ENCODE measurements around the gene SH3YL1.

Gene SH3YL1

DNA sequence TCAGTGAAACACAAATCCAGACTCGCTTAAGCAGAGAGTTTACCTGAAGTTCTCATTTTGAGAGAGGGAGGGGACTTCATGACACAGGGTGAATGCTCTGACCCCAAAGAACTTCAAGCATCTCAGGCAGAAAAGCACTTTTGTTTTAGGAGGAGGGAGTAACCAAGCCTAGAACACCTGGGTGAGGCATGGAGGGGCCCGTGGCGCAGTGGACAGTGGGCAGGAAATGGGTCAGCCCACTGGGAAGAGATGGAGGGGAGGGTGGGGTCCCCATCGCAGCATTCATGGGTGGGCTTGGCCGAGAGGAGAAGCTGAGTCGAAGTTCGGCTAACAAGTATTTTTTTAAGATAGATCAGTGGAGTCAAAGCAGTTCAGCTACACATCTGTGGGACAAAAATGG is 67.9 kb downstream of the SH3YL1 start:
- Histone ChIP-seq H3K4me3 (ENCODE audit: low read depth, low read length) (no peak overlapping the region), H3K9me3 (no peaks in the 10 kb centered on the region), H3K36me3 (no peaks in the 10 kb centered on the region), H3K27me3 (no peaks in the 10 kb centered on the region), H3K4me1 (no peaks in the 10 kb centered on the region)
- TF ChIP-seq, protein P1, sequence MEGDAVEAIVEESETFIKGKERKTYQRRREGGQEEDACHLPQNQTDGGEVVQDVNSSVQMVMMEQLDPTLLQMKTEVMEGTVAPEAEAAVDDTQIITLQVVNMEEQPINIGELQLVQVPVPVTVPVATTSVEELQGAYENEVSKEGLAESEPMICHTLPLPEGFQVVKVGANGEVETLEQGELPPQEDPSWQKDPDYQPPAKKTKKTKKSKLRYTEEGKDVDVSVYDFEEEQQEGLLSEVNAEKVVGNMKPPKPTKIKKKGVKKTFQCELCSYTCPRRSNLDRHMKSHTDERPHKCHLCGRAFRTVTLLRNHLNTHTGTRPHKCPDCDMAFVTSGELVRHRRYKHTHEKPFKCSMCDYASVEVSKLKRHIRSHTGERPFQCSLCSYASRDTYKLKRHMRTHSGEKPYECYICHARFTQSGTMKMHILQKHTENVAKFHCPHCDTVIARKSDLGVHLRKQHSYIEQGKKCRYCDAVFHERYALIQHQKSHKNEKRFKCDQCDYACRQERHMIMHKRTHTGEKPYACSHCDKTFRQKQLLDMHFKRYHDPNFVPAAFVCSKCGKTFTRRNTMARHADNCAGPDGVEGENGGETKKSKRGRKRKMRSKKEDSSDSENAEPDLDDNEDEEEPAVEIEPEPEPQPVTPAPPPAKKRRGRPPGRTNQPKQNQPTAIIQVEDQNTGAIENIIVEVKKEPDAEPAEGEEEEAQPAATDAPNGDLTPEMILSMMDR (IDR thresholded peaks at IDR 0.05; ENCODE audit: low read depth, low read length), result no peak
- DNase-seq, result no peak

DNA sequence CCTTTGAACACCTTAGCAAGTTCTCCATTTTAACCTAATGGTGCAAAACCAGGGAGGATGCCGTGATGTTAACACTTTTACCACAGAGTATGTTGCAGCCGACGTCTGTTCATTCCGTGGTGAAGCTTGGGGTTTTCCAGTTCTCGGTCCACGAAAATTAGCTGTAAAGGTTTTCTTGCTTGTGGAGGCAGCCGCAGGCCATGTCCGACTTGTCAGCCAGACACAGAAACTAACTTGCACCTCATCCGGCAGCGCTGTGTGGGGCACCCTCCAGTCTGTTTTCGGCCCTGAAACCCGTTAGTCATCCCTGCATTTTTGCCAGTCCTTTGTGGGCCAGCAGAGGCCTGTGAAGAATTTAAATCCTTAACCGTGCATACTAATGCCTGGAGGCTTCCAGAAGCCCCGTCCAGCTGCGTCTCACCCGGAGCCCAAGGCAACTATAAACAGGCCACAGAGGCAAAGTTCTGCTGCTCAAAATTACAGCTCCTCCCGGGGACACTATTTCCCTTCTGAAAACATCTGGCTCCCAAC is 70.6 kb downstream of the SH3YL1 start:
- H3K4me3 ChIP-seq (ENCODE audit: low read depth, low read length), result no peak overlapping the region
- TF ChIP-seq, protein P1 (IDR thresholded peaks at IDR 0.05; ENCODE audit: low read depth, low read length), result no peak
- H3K4me1 ChIP-seq, result no peaks in the 10 kb centered on the region
- no peaks in the 10 kb centered on the region for H3K36me3 ChIP-seq
- H3K9me3 ChIP-seq, result no peaks in the 10 kb centered on the region
- DNase-seq, result no peak
- H3K27me3 ChIP-seq, result no peaks in the 10 kb centered on the region

DNA sequence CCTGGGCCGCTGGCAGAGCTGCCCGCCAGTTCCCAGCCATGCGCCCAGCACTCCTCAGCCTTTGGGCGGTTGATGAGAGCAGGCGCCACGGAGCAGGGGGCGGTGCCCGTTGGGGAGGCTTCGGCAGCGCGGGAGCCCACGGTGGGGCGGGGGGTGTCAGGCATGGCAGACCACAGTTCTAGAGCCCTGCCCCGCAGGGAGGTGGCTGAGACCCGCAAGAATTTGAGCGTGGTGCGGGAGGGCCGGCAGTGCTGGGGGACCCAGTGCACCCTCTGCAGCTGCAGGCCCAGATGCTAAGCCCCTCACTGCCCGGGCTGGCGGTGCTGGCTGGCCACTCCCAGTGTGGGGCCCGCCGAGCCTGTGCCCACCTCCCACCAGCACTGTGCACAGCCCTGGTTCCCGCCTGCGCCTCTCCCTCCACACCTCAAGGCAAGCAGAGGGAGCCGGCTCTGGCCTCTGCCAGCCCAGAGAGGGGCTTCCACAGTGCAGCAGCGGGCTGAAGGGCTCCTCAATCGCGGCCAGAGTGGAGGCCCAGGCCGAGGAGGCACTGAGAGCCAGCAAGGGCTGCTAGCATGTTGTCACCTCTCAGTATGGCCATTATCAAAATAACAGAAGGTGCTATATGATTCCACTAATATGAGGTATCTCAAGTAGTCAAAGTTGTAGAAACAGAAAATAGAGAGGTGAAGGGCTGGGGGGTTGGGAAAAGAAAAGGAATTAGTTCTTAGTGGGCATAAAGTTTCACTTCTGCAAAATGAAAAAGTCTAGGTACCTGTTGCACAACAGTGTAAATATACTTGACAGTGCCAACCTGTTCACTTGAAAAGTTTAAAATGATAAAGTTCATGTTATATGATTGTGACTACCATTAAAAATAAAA is 72.3 kb downstream of the SH3YL1 start:
- Histone ChIP-seq H3K9me3 (no peaks in the 10 kb centered on the region), H3K36me3 (no peaks in the 10 kb centered on the region), H3K4me3 (ENCODE audit: low read depth, low read length) (no peak overlapping the region), H3K4me1 (no peaks in the 10 kb centered on the region), H3K27me3 (no peaks in the 10 kb centered on the region)
- DNase-seq, result no peak
- TF ChIP-seq, protein P1 (IDR thresholded peaks at IDR 0.05; ENCODE audit: low read depth, low read length), result no peak

DNA sequence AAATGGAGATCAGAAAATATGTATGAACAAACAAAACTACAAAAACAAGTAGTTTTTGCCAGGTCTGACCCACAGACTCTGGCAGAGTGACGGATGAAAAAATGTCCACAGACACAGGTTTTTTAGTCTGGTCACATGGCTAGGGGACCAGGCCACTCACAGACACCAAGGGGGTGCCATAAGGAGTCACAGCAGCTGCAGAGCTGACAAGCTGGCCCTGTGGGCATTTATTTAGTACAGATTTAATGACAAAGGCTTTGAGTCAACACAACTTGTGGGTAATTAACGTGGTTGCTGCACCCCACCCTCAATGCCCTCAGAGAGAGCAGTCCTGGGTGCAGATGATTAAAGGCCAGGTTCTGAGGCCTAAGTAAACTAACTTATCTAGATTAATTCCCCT is 76.0 kb downstream of the SH3YL1 start:
- H3K36me3 ChIP-seq, result no peaks in the 10 kb centered on the region
- no peaks in the 10 kb centered on the region for H3K4me1 ChIP-seq
- H3K9me3 ChIP-seq, result no peaks in the 10 kb centered on the region
- TF ChIP-seq, protein P1 (IDR thresholded peaks at IDR 0.05; ENCODE audit: low read depth, low read length), result no peak
- H3K27me3 ChIP-seq, result no peaks in the 10 kb centered on the region
- H3K4me3 ChIP-seq (ENCODE audit: low read depth, low read length), result no peak overlapping the region
- no peak for DNase-seq

DNA sequence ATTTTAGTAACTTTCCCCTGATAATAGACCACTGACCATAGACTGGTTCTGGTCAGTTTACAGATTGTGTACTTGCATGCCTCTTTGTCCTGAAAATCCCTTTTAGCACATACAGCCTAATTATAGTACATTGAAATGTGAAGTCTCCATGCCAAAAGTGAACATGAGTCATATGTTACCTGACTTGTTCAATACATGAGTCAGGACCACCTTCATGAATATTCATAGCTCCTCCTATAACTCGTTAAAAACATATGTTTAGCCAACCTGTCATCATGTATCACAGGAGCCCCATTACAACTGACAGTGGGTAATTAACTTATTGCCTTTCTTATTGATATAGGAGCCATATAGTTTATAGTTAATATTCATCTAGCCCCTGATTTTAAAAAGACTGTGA is 78.6 kb downstream of the SH3YL1 start:
- DNase-seq, result no peak
- no peaks in the 10 kb centered on the region for H3K9me3 ChIP-seq

More for the DNA sequence above, 78.6 kb downstream of the SH3YL1 start:
- Histone ChIP-seq H3K4me1 (no peaks in the 10 kb centered on the region), H3K27me3 (no peaks in the 10 kb centered on the region), H3K36me3 (no peaks in the 10 kb centered on the region), H3K4me3 (ENCODE audit: low read depth, low read length) (no peak overlapping the region)
- TF ChIP-seq, protein P1 (IDR thresholded peaks at IDR 0.05; ENCODE audit: low read depth, low read length), result no peak
